ENCODE data around the gene UNC80.

UNC80 gene

DNA sequence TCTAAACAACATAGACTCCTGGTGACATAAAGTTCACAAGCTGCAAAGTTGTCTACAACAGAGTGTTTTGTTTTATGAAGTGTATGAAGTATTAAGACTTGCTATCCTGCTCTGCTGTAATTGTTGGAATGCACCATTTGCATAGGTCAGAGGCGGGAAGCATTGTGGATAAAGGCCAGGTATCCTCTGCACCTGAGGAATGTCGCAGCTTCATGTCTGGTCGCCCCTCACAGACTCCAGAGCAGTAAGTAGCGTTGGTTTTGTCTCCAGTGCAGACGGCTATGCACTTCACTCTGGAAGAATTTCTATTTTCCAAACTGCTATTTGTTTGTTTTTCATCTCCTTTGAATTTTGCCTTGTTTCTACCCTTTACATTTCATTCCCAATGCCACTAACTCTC lies 63.1 kb downstream of the UNC80 start:
- Histone ChIP-seq H3K9ac (no peak overlapping the region), H2AFZ (ENCODE audit: low read depth) (no peak overlapping the region)

DNA sequence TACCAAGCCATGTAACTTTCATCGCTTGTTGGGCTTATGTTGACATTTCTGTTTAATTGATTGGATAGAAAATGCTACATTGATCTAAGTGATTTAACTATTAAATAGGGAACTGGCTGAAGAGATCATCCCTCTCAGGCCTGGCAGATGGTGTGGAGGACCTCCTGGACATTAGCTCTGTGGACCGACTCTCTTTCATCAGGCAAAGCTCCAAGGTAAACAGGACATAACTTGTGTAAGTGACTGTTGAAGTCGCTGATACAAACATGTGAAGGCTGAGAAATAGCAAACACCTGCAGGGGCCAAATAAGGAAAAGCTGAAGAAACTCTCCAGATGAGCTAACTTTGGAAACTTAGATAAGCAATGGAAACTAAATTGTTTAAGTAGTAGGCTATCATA lies 68.8 kb downstream of the UNC80 start:
- Histone ChIP-seq H3K36me3 (ENCODE audit: insufficient read depth) (no peaks in the 10 kb centered on the region), H3K4me1 (ENCODE audit: low read depth, poor library complexity, severe bottlenecking) (no peaks in the 10 kb centered on the region), H3K4me3 (IDR thresholded peaks at IDR 0.05; ENCODE audit: insufficient read depth, low read depth, low read length) (no peak overlapping the region), H3K27me3 (ENCODE audit: insufficient read depth, low read depth) (no peaks in the 10 kb centered on the region), H2AFZ (ENCODE audit: low read depth) (no peak overlapping the region), H3K4me2 (no peak overlapping the region), H3K79me2 (ENCODE audit: insufficient read depth, low read depth) (no peaks in the 10 kb centered on the region), H3K9ac (no peak overlapping the region), H4K20me1 (ENCODE audit: insufficient read depth) (no peaks in the 10 kb centered on the region), H3K27ac (no peak overlapping the region)
- TF ChIP-seq, protein P1, sequence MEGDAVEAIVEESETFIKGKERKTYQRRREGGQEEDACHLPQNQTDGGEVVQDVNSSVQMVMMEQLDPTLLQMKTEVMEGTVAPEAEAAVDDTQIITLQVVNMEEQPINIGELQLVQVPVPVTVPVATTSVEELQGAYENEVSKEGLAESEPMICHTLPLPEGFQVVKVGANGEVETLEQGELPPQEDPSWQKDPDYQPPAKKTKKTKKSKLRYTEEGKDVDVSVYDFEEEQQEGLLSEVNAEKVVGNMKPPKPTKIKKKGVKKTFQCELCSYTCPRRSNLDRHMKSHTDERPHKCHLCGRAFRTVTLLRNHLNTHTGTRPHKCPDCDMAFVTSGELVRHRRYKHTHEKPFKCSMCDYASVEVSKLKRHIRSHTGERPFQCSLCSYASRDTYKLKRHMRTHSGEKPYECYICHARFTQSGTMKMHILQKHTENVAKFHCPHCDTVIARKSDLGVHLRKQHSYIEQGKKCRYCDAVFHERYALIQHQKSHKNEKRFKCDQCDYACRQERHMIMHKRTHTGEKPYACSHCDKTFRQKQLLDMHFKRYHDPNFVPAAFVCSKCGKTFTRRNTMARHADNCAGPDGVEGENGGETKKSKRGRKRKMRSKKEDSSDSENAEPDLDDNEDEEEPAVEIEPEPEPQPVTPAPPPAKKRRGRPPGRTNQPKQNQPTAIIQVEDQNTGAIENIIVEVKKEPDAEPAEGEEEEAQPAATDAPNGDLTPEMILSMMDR (conservative IDR thresholded peaks at IDR 0.05; ENCODE audit: low read depth, low read length), result no peak

More for the DNA sequence above, 63.1 kb downstream of the UNC80 start:
- H4K20me1 ChIP-seq (ENCODE audit: insufficient read depth), result no peaks in the 10 kb centered on the region
- no peaks in the 10 kb centered on the region for H3K4me1 ChIP-seq (ENCODE audit: low read depth, poor library complexity, severe bottlenecking)
- no peak overlapping the region for H3K27ac ChIP-seq
- no peaks in the 10 kb centered on the region for H3K36me3 ChIP-seq (ENCODE audit: insufficient read depth)
- no peak overlapping the region for H3K4me2 ChIP-seq
- H3K27me3 ChIP-seq (ENCODE audit: insufficient read depth, low read depth), result no peaks in the 10 kb centered on the region
- no peaks in the 10 kb centered on the region for H3K79me2 ChIP-seq (ENCODE audit: insufficient read depth, low read depth)
- TF ChIP-seq, protein P1 (conservative IDR thresholded peaks at IDR 0.05; ENCODE audit: low read depth, low read length), result no peak
- H3K4me3 ChIP-seq (IDR thresholded peaks at IDR 0.05; ENCODE audit: insufficient read depth, low read depth, low read length), result no peak overlapping the region

DNA sequence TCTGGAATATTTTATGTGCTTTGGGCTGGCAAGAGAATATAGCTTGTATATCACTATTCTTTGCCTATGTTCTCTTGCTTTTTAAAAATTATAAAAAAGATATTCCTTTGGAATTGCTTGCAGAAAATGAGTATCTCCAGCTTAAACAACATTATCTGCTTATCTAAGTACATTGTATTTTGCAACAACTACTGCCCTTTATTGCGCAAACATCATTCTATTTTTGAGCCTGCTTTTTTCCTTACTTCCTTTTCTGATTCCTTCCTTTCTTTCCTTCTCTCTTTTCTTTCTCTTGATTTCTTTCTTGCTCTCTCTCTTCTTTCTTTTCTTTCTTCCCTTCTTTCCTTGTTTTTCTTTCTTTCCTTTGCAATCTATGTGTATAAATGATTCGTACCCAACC lies 74.0 kb downstream of the UNC80 start:
- Histone ChIP-seq H4K20me1 (ENCODE audit: insufficient read depth) (no peaks in the 10 kb centered on the region), H3K4me3 (IDR thresholded peaks at IDR 0.05; ENCODE audit: insufficient read depth, low read depth, low read length) (no peak overlapping the region), H3K9ac (no peak overlapping the region), H3K4me2 (no peak overlapping the region), H3K27me3 (ENCODE audit: insufficient read depth, low read depth) (no peaks in the 10 kb centered on the region), H3K36me3 (ENCODE audit: insufficient read depth) (no peaks in the 10 kb centered on the region), H3K79me2 (ENCODE audit: insufficient read depth, low read depth) (no peaks in the 10 kb centered on the region), H3K27ac (no peak overlapping the region), H2AFZ (ENCODE audit: low read depth) (no peak overlapping the region), H3K4me1 (ENCODE audit: low read depth, poor library complexity, severe bottlenecking) (no peaks in the 10 kb centered on the region)
- TF ChIP-seq, protein P1 (conservative IDR thresholded peaks at IDR 0.05; ENCODE audit: low read depth, low read length), result no peak

DNA sequence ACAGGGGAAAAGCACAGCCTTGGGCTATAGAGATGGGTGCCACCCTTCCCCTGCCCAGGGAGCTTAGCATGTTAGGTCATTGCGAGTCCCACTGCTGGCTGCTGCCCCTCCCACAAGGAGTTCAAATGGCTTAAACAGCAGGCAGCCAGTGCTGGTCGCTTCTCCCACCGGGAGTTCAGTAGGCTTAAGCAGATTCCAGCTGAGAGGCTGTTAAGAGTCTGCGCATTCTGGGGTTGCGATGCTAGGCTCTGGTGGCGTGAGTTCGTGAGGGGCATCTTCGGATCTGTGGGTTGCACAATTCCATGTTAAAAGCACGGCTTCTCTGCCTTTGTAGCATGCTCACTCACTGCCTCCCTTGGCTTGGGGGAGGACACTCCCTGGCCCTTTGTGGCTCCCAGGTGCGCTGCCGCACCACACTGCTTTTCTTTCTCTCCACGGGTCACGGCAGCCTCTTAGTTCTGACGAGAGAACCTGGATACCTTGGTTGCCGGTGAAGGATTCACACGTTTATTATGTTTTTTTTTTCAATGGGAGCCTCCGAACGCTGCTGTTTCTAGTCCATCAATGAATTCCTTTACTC lies 93.2 kb downstream of the UNC80 start:
- Histone ChIP-seq H3K4me3 (IDR thresholded peaks at IDR 0.05; ENCODE audit: insufficient read depth, low read depth, low read length) (no peak overlapping the region), H2AFZ (ENCODE audit: low read depth) (no peak overlapping the region), H3K4me2 (no peak overlapping the region), H3K27ac (no peak overlapping the region), H3K36me3 (ENCODE audit: insufficient read depth) (no peaks in the 10 kb centered on the region), H3K27me3 (ENCODE audit: insufficient read depth, low read depth) (no peaks in the 10 kb centered on the region), H3K4me1 (ENCODE audit: low read depth, poor library complexity, severe bottlenecking) (no peaks in the 10 kb centered on the region), H3K79me2 (ENCODE audit: insufficient read depth, low read depth) (no peaks in the 10 kb centered on the region), H3K9ac (no peak overlapping the region), H4K20me1 (ENCODE audit: insufficient read depth) (no peaks in the 10 kb centered on the region)
- TF ChIP-seq, protein P1 (conservative IDR thresholded peaks at IDR 0.05; ENCODE audit: low read depth, low read length), result no peak
